GM12878 (cell line): ENCODE results near the gene FBXL17. TPM values are rescaled to one million over a fixed set of nuclear protein-coding genes. Genes with fewer than 3 reads are reported as not detected.

Experiments
- ATAC-seq: fragments of 200-7000 bp; cut with Tn5 transposase; 3 replicates; pipeline ENCODE4 v1.9.1; 2020; ENCODE audit warnings: mild to moderate bottlenecking, moderate library complexity
- BruUV-seq: library from RNA; stranded (reverse); fragments of 400-500 nt; replicated peaks from 2 replicates; lab custom pipeline; 2021; lab: Mats Ljungman, UMichigan
- CTCF ChIA-PET: fragments of 300-600 bp; sonication (Branson Sonifier 250); formaldehyde crosslinking; extraction: SDS; loops from one replicate; lab custom pipeline; 2021; ENCODE audit warnings: inconsistent platforms; lab: Yijun Ruan, JAX
- POLR2A ChIA-PET: fragments of 350-600 bp; formaldehyde crosslinking; extraction: SDS; loops from one replicate; lab custom pipeline; 2021; ENCODE audit warnings: inconsistent platforms; lab: Charles Lee
- RAD21 ChIA-PET: fragments of 300-600 bp; sonication (Branson Sonifier 250); formaldehyde crosslinking; loops from one replicate; lab custom pipeline; 2023; ENCODE audit warnings: antibody characterized with exemption; ENCODE audit not compliant: unreplicated experiment; lab: Charles Lee
- SMC1A ChIA-PET: fragments of 300-600 bp; sonication (Branson Sonifier 250); formaldehyde crosslinking; loops from one replicate; lab custom pipeline; 2023; ENCODE audit not compliant: unreplicated experiment, uncharacterized antibody; lab: Charles Lee
- DNase-seq: peaks from one replicate; pipeline ENCODE4 v3.0.0-alpha.2; 2011; ENCODE audit warnings: low read depth, low spot score
- FAIRE-seq: peaks from 3 replicates; lab custom pipeline; 2011; peaks lifted over from hg19 to GRCh38; lab: Jason Lieb, UNC
- H2AFZ ChIP-seq: 2 replicates; pipeline ENCODE4 v1.6.0; 2011; ENCODE audit warnings: low read depth, low read length, control low read depth; ENCODE audit not compliant: control insufficient read depth
- H3K27ac ChIP-seq: 2 replicates; pipeline ENCODE4 v1.5.1; 2011; ENCODE audit warnings: control low read depth; ENCODE audit not compliant: control insufficient read depth, insufficient read depth
- H3K27me3 ChIP-seq, 2 experiments: replicated peaks in 1 of 2; 2 replicates each; pipeline versions ENCODE4 v1.6.0 to v1.6.1; 2011; ENCODE audit warnings: low read length in 1 of 2; ENCODE audit not compliant: control insufficient read depth in 2 of 2, insufficient read depth in 2 of 2
- H3K36me3 ChIP-seq, 2 experiments: 2 replicates each; pipeline ENCODE4 v1.5.1; 2011; ENCODE audit warnings: low read length in 1 of 2; ENCODE audit not compliant: control insufficient read depth in 2 of 2, insufficient read depth in 2 of 2
- H3K4me1 ChIP-seq: 2 replicates; pipeline ENCODE4 v1.6.1; 2011; ENCODE audit warnings: mild to moderate bottlenecking, low read length, moderate library complexity, mixed read lengths; ENCODE audit not compliant: control insufficient read depth, insufficient read depth
- H3K4me2 ChIP-seq: 2 replicates; pipeline ENCODE4 v1.6.0; 2011; ENCODE audit warnings: control low read depth; ENCODE audit not compliant: control insufficient read depth, insufficient read depth
- H3K4me3 ChIP-seq: fragments of 200-600 bp; sonication (generic); 2 replicates; pipeline ENCODE4 v1.5.1; 2016
- H3K79me2 ChIP-seq: 2 replicates; pipeline ENCODE4 v1.6.0; 2011; ENCODE audit warnings: low read length; ENCODE audit not compliant: control insufficient read depth, insufficient read depth
- H3K9ac ChIP-seq: 2 replicates; pipeline ENCODE4 v1.8.0; 2011; ENCODE audit warnings: low read length, control low read depth, mixed read lengths; ENCODE audit not compliant: control insufficient read depth, insufficient read depth
- H3K9me3 ChIP-seq: replicated peaks from 3 replicates; pipeline ENCODE4 v1.5.1; 2011; ENCODE audit warnings: mild to moderate bottlenecking, low read length; ENCODE audit not compliant: control insufficient read depth, insufficient read depth
- H4K20me1 ChIP-seq: 2 replicates; pipeline ENCODE4 v1.6.0; 2011; ENCODE audit not compliant: control insufficient read depth, insufficient read depth
- ATF7 ChIP-seq: fragments of 450-650 bp; IDR thresholded peaks from 2 replicates; pipeline ENCODE4 v1.6.1; 2016; ENCODE audit warnings: low read depth, mild to moderate bottlenecking
- BCL11A ChIP-seq: IDR thresholded peaks from 2 replicates; pipeline ENCODE4 v1.6.1; 2011; ENCODE audit warnings: low read depth, low read length
- CREM ChIP-seq: IDR thresholded peaks from 2 replicates; pipeline ENCODE4 v1.6.1; 2014; ENCODE audit warnings: antibody characterized with exemption, low read depth
- DPF2 ChIP-seq: fragments of 450-650 bp; IDR thresholded peaks from 2 replicates; pipeline ENCODE4 v1.6.1; 2017; ENCODE audit warnings: mild to moderate bottlenecking
- EED ChIP-seq: sonication (generic); IDR thresholded peaks from 2 replicates; pipeline ENCODE4 v1.6.1; 2016; ENCODE audit warnings: antibody characterized with exemption, low read depth
- EP300 ChIP-seq, 2 experiments: fragments of 150-350 bp in 1 of 2; IDR thresholded peaks; 2 replicates each; pipeline ENCODE4 v1.6.1; 2011 to 2012; ENCODE audit warnings: low read depth in 2 of 2, low read length in 2 of 2, borderline replicate concordance in 1 of 2, improper control_type of control experiment in 1 of 2, inconsistent platforms in 1 of 2; ENCODE audit not compliant: control insufficient read depth in 1 of 2
- ESRRA ChIP-seq: IDR thresholded peaks from 2 replicates; pipeline ENCODE4 v1.6.1; 2012; ENCODE audit warnings: mild to moderate bottlenecking, low read length, improper control_type of control experiment
- IKZF1 ChIP-seq: fragments of 450-650 bp; conservative IDR thresholded peaks from 2 replicates; pipeline ENCODE4 v1.6.1; 2017; ENCODE audit warnings: antibody characterized with exemption, mild to moderate bottlenecking
- IRF4 ChIP-seq: IDR thresholded peaks from 2 replicates; pipeline ENCODE4 v1.6.1; 2011; ENCODE audit warnings: low read depth, low read length
- JUNB ChIP-seq: IDR thresholded peaks from 2 replicates; pipeline ENCODE4 v1.6.1; 2016; ENCODE audit warnings: antibody characterized with exemption, mild to moderate bottlenecking
- NFIC ChIP-seq: IDR thresholded peaks from 2 replicates; pipeline ENCODE4 v1.6.1; 2012; ENCODE audit warnings: low read depth, mild to moderate bottlenecking, inconsistent platforms, low read length, moderate library complexity
- POLR2AphosphoS5 ChIP-seq: IDR thresholded peaks from 2 replicates; pipeline ENCODE4 v1.6.1; 2011; ENCODE audit warnings: mild to moderate bottlenecking, low read length, inconsistent platforms
- RELA ChIP-seq: fragments of 450-650 bp; IDR thresholded peaks from 2 replicates; pipeline ENCODE4 v1.8.0; 2014; ENCODE audit warnings: borderline replicate concordance; ENCODE audit not compliant: partially characterized antibody
- RUNX3 ChIP-seq: IDR thresholded peaks from 2 replicates; pipeline ENCODE4 v1.6.1; 2012; ENCODE audit warnings: low read length, inconsistent platforms
- SIN3A ChIP-seq: IDR thresholded peaks from 2 replicates; pipeline ENCODE4 v1.6.1; 2012; ENCODE audit warnings: low read depth, low read length, improper control_type of control experiment
- SRF ChIP-seq, 2 experiments: IDR thresholded peaks; 2 replicates each; pipeline ENCODE4 v1.6.1; 2011; ENCODE audit warnings: low read depth in 2 of 2, low read length in 2 of 2, mild to moderate bottlenecking in 1 of 2, moderate library complexity in 1 of 2
- ZNF207 ChIP-seq: fragments of 450-650 bp; IDR thresholded peaks from 2 replicates; pipeline ENCODE4 v1.6.1; 2014; ENCODE audit warnings: antibody characterized with exemption, mild to moderate bottlenecking, borderline replicate concordance
- ZNF384 ChIP-seq: IDR thresholded peaks from 2 replicates; pipeline ENCODE4 v1.6.1; 2012; ENCODE audit warnings: low read depth, mild to moderate bottlenecking, low read length, improper control_type of control experiment, borderline replicate concordance
- WGBS: methylation state at CpG from one replicate; pipeline ENCODE4 v1.1.6; 2016; ENCODE audit warnings: low lambda C conversion rate; ENCODE audit not compliant: insufficient replicate concordance, insufficient coverage; ENCODE audit errors: missing lambda C conversion rate; 5-methylcytosine and 5-hydroxymethylcytosine counted together
- in situ Hi-C: fragments of 300-500 bp; cut with MboI; formaldehyde crosslinking; loops from 9 replicates; pipeline ENCODE4 v1.14.3; 2018; ENCODE audit warnings: mixed read lengths
- intact Hi-C: fragments of 100-400 bp; cut with micrococcal nuclease; formaldehyde crosslinking; loops from one replicate; pipeline ENCODE4 v1.14.2; 2022; ENCODE audit not compliant: unreplicated experiment
- polyA plus RNA-seq, 11 experiments: library from polyadenylated mRNA; depleted of rRNA in 4 of 11; unstranded in 6 of 11; stranded (reverse) in 5 of 11; fragments of >200 nt; fragmentation: Nextera tagmentation in 4 of 11; fragmentation: Illumina TruSeq in 1 of 11; extraction: Ambion mirVana in 4 of 11; extraction: Trizol in 1 of 11; gene quantifications; 1 replicate in 1 of 11; 2 replicates in 10 of 11; pipeline versions ENCODE4 v1.2.1 to v1.2.3, GENCODE V29; 2011 to 2016; ENCODE audit warnings: inconsistent platforms in 2 of 11, missing spikeins in 2 of 11, low read depth in 1 of 11
- total RNA-seq, 4 experiments: library from RNA; depleted of rRNA in 3 of 4; stranded (reverse); fragments of >200 nt in 3 of 4; fragmentation: Illumina TruSeq in 1 of 4; extraction: Trizol in 1 of 4; gene quantifications; 2 replicates each; pipeline versions ENCODE4 v1.2.1 to v1.2.3, GENCODE V29; 2013 to 2021
- TF ChIP-seq, protein P1 (sequence below): IDR thresholded peaks from 2 replicates; pipeline ENCODE4 v1.6.1; 2011; ENCODE audit warnings: mild to moderate bottlenecking, low read depth, low read length, moderate library complexity; ENCODE audit not compliant: insufficient replicate concordance
- TF ChIP-seq, protein P2 (sequence below): IDR thresholded peaks from 2 replicates; pipeline ENCODE4 v1.6.1; 2012; ENCODE audit warnings: low read length, inconsistent platforms

The FBXL17 gene
- total and polyA plus RNA-seq, 10 of the 15 experiments (the other 5 are each of a cell fraction or from before 2014, with no cell fraction given): 0.88 to 9.0 (median 4.4) TPM

DNA sequence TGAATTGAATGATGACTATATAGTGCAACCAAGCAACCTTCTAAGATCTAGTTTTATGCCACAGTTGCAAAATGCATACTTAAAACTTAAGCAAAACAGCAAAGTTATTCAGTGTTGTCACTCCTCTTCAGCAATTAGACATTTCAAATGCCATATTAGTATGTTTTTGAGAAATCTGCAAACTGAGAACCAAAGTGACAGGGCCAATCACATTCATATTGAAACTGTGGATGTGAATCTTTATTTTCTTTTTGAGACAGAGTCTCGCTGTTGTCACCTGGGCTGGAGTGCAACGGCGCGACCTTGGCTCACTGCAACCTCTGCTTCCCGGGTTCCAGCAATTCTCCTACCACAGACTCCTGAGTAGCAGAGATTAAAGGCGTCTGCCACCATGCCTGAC is 461.9 kb downstream of the FBXL17 start:
- Histone ChIP-seq H3K27me3 (no peaks in the 10 kb centered on the region), H2AFZ (no peak overlapping the region; the same call in 1 of the 2 replicates), H3K4me1 (peaks cover 11% of the 10 kb centered on the region; the same call in 1 of the 2 replicates), H3K9ac (no peak overlapping the region), H3K9me3 (no peaks in the 10 kb centered on the region), H4K20me1 (no peaks in the 10 kb centered on the region), H3K27ac (no peak overlapping the region; the same call in 1 of the 2 replicates), H3K36me3 (no peaks in the 10 kb centered on the region), H3K4me3 (no peak overlapping the region; the same call in 1 of the 2 replicates), H3K4me2 (peak overlapping the region; percentile 62), H3K79me2 (no peaks in the 10 kb centered on the region)
- ATAC-seq (peak; percentile 83), DNase-seq (peak; percentile 16), FAIRE-seq (peak; percentile 82)
- BruUV-seq: no TSS peak
- TF ChIP-seq RELA: no peak
- TF ChIP-seq, protein P1, sequence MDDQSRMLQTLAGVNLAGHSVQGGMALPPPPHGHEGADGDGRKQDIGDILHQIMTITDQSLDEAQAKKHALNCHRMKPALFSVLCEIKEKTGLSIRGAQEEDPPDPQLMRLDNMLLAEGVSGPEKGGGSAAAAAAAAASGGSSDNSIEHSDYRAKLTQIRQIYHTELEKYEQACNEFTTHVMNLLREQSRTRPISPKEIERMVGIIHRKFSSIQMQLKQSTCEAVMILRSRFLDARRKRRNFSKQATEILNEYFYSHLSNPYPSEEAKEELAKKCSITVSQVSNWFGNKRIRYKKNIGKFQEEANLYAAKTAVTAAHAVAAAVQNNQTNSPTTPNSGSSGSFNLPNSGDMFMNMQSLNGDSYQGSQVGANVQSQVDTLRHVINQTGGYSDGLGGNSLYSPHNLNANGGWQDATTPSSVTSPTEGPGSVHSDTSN: no peak
- no peak for TF ChIP-seq ZNF384
- 0 out of 4 replicates have a peak, but pooled peaks of 1 of the 2 experiments have one; percentile 18 for TF ChIP-seq SRF (IDR thresholded peaks at IDR 0.05; ENCODE audit: low read depth in 2 of 2, low read length in 2 of 2)
- 0 out of 2 replicates have a peak, but pooled peaks have one; percentile 10 for TF ChIP-seq RUNX3
- TF ChIP-seq JUNB: peak; percentile 90
- TF ChIP-seq, protein P2, sequence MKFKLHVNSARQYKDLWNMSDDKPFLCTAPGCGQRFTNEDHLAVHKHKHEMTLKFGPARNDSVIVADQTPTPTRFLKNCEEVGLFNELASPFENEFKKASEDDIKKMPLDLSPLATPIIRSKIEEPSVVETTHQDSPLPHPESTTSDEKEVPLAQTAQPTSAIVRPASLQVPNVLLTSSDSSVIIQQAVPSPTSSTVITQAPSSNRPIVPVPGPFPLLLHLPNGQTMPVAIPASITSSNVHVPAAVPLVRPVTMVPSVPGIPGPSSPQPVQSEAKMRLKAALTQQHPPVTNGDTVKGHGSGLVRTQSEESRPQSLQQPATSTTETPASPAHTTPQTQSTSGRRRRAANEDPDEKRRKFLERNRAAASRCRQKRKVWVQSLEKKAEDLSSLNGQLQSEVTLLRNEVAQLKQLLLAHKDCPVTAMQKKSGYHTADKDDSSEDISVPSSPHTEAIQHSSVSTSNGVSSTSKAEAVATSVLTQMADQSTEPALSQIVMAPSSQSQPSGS: peak; percentile 51; the same call in 1 of the 2 replicates
- TF ChIP-seq EP300 (IDR thresholded peaks at IDR 0.05; ENCODE audit: borderline replicate concordance in 1 of 2, control insufficient read depth in 1 of 2, low read depth in 2 of 2, low read length in 2 of 2): peak in 1 of 2 experiments; percentile 9; a peak in 1 of 4 replicates
- 0 out of 2 replicates have a peak, but pooled peaks have one; percentile 9 for TF ChIP-seq BCL11A
- peak; percentile 72; the same call in 1 of the 2 replicates for TF ChIP-seq IRF4
- TF ChIP-seq IKZF1: 0 out of 2 replicates have a peak, but pooled peaks have one; percentile 33
- TF ChIP-seq EED: 0 out of 2 replicates have a peak, but pooled peaks have one; percentile 33
- no peak for TF ChIP-seq ATF7
- no peak for TF ChIP-seq ESRRA
- TF ChIP-seq ZNF207: no peak
- TF ChIP-seq DPF2: 0 out of 2 replicates have a peak, but pooled peaks have one; percentile 53
- no peak for TF ChIP-seq POLR2AphosphoS5
- peak; percentile 50 for TF ChIP-seq NFIC
- TF ChIP-seq SIN3A: no peak
- peak; percentile 37; the same call in 1 of the 2 replicates for TF ChIP-seq CREM
- in situ Hi-C loops (no loop called here), intact Hi-C loops (no loop called here)
- ChIA-PET POLR2A (no interaction called here), CTCF (no interaction called here), SMC1A (no interaction called here), RAD21 (no interaction called here)
- 39% methylated on average over 6 of the region's 6 CpGs for WGBS
